ENCODE results near the gene CSNK2B. TPM values are rescaled to one million over a fixed set of nuclear protein-coding genes. Genes with fewer than 3 reads are reported as not detected.

Gene CSNK2B
- total RNA-seq, 2 donors from 2014 or later = 155 to 171 TPM

GRCh38 chr6:31634131-31634530, 31.7 kb upstream of the CSNK2B start:
- H3K27me3 Mint-ChIP-seq (ENCODE audit: insufficient read depth) = no peaks in the 10 kb centered on the region
- Histone ChIP-seq H3K27ac (ENCODE audit: low read depth, low read length) (no peak overlapping the region), H3K27me3 (ENCODE audit: control insufficient read depth, insufficient read depth, low read length, poor library complexity, severe bottlenecking) (no peaks in the 10 kb centered on the region), H3K36me3 (ENCODE audit: control insufficient read depth, insufficient read depth, low read length) (peaks cover 93% of the 10 kb centered on the region), H3K9me3 (ENCODE audit: control insufficient read depth, low read length) (no peaks in the 10 kb centered on the region), H3K4me1 (ENCODE audit: control insufficient read depth, insufficient read depth, low read length) (no peaks in the 10 kb centered on the region), H3K4me3 (ENCODE audit: low read length) (no peak overlapping the region), H3K9ac (ENCODE audit: extremely low read depth, low read length, poor library complexity, severe bottlenecking) (no peak overlapping the region)
- DNase-seq = no peak
- no peaks in the 10 kb centered on the region for H3K4me1 Mint-ChIP-seq
- TF ChIP-seq CTCF (conservative IDR thresholded peaks at IDR 0.05) = no peak
- peak overlapping the region; percentile 66 for H3K27ac Mint-ChIP-seq
- no peak overlapping the region for H3K4me3 Mint-ChIP-seq
- peaks cover 86% of the 10 kb centered on the region for H3K36me3 Mint-ChIP-seq (ENCODE audit: low read depth)
- 92% methylated on average over 3 of the region's 3 CpGs; no CpG with 5 or more reads in 1 of the 2 experiments for WGBS, 2 experiments (ENCODE audit: insufficient coverage in 1 of 2, insufficient read length in 1 of 2)
- no peaks in the 10 kb centered on the region for H3K9me3 Mint-ChIP-seq

- no peaks in the 10 kb centered on the region for H3K27me3 Mint-ChIP-seq (ENCODE audit: insufficient read depth)
- Histone ChIP-seq H3K36me3 (ENCODE audit: control insufficient read depth, insufficient read depth, low read length) (peaks cover 93% of the 10 kb centered on the region), H3K9me3 (ENCODE audit: control insufficient read depth, low read length) (no peaks in the 10 kb centered on the region), H3K27ac (ENCODE audit: low read depth, low read length) (no peak overlapping the region), H3K9ac (ENCODE audit: extremely low read depth, low read length, poor library complexity, severe bottlenecking) (no peak overlapping the region), H3K4me1 (ENCODE audit: control insufficient read depth, insufficient read depth, low read length) (no peaks in the 10 kb centered on the region), H3K4me3 (ENCODE audit: low read length) (no peak overlapping the region), H3K27me3 (ENCODE audit: control insufficient read depth, insufficient read depth, low read length, poor library complexity, severe bottlenecking) (no peaks in the 10 kb centered on the region)
- WGBS, 2 experiments (ENCODE audit: insufficient coverage in 1 of 2, insufficient read length in 1 of 2) = 90 to 91% methylated on average over 10 to 11 of the region's 11 CpGs
- H3K4me3 Mint-ChIP-seq = no peak overlapping the region
- no peaks in the 10 kb centered on the region for H3K4me1 Mint-ChIP-seq
- peaks cover 83% of the 10 kb centered on the region for H3K36me3 Mint-ChIP-seq (ENCODE audit: low read depth)
- H3K27ac Mint-ChIP-seq = no peak overlapping the region
- peak; percentile 1 for TF ChIP-seq CTCF (conservative IDR thresholded peaks at IDR 0.05)
- no peaks in the 10 kb centered on the region for H3K9me3 Mint-ChIP-seq
- no peak for DNase-seq
Observed at GRCh38 chr6:31634969-31635575, 30.8 kb upstream of the CSNK2B start.

- Histone ChIP-seq H3K27me3 (ENCODE audit: control insufficient read depth, insufficient read depth, low read length, poor library complexity, severe bottlenecking) (no peaks in the 10 kb centered on the region), H3K4me1 (ENCODE audit: control insufficient read depth, insufficient read depth, low read length) (no peaks in the 10 kb centered on the region), H3K27ac (ENCODE audit: low read depth, low read length) (no peak overlapping the region), H3K4me3 (ENCODE audit: low read length) (no peak overlapping the region), H3K9me3 (ENCODE audit: control insufficient read depth, low read length) (no peaks in the 10 kb centered on the region), H3K36me3 (ENCODE audit: control insufficient read depth, insufficient read depth, low read length) (peaks cover 98% of the 10 kb centered on the region), H3K9ac (ENCODE audit: extremely low read depth, low read length, poor library complexity, severe bottlenecking) (no peak overlapping the region)
- H3K4me1 Mint-ChIP-seq = no peaks in the 10 kb centered on the region
- peaks cover 85% of the 10 kb centered on the region for H3K36me3 Mint-ChIP-seq (ENCODE audit: low read depth)
- DNase-seq = no peak
- TF ChIP-seq CTCF (conservative IDR thresholded peaks at IDR 0.05) = no peak
- 93% methylated on average over 17 to 26 of the region's 27 CpGs for WGBS, 2 experiments (ENCODE audit: insufficient coverage in 1 of 2, insufficient read length in 1 of 2)
- no peak overlapping the region for H3K4me3 Mint-ChIP-seq
- peak overlapping the region; percentile 59 for H3K27ac Mint-ChIP-seq
- H3K27me3 Mint-ChIP-seq (ENCODE audit: insufficient read depth) = no peaks in the 10 kb centered on the region
- no peaks in the 10 kb centered on the region for H3K9me3 Mint-ChIP-seq
Observed at GRCh38 chr6:31636698-31637596, 28.9 kb upstream of the CSNK2B start.

Measured in endodermal cell (in vitro differentiated cells).